GM12878 (cell line): ENCODE measurements around the gene TRIM37. TPM values are rescaled to one million over a fixed set of nuclear protein-coding genes. Genes with fewer than 3 reads are reported as not detected.

Experiments
- ATAC-seq: fragments of 200-7000 bp; cut with Tn5 transposase; 3 replicates; pipeline ENCODE4 v1.9.1; 2020; ENCODE audit warnings: mild to moderate bottlenecking, moderate library complexity
- BruUV-seq: library from RNA; stranded (reverse); fragments of 400-500 nt; replicated peaks from 2 replicates; lab custom pipeline; 2021; lab: Mats Ljungman, UMichigan
- CTCF ChIA-PET: fragments of 300-600 bp; sonication (Branson Sonifier 250); formaldehyde crosslinking; extraction: SDS; loops from one replicate; lab custom pipeline; 2021; ENCODE audit warnings: inconsistent platforms; lab: Yijun Ruan, JAX
- POLR2A ChIA-PET: fragments of 350-600 bp; formaldehyde crosslinking; extraction: SDS; loops from one replicate; lab custom pipeline; 2021; ENCODE audit warnings: inconsistent platforms; lab: Charles Lee
- RAD21 ChIA-PET: fragments of 300-600 bp; sonication (Branson Sonifier 250); formaldehyde crosslinking; loops from one replicate; lab custom pipeline; 2023; ENCODE audit warnings: antibody characterized with exemption; ENCODE audit not compliant: unreplicated experiment; lab: Charles Lee
- SMC1A ChIA-PET: fragments of 300-600 bp; sonication (Branson Sonifier 250); formaldehyde crosslinking; loops from one replicate; lab custom pipeline; 2023; ENCODE audit not compliant: unreplicated experiment, uncharacterized antibody; lab: Charles Lee
- DNase-seq: peaks from one replicate; pipeline ENCODE4 v3.0.0-alpha.2; 2011; ENCODE audit warnings: low read depth, low spot score
- FAIRE-seq: peaks from 3 replicates; lab custom pipeline; 2011; peaks lifted over from hg19 to GRCh38; lab: Jason Lieb, UNC
- H2AFZ ChIP-seq: 2 replicates; pipeline ENCODE4 v1.6.0; 2011; ENCODE audit warnings: low read depth, low read length, control low read depth; ENCODE audit not compliant: control insufficient read depth
- H3K27ac ChIP-seq: 2 replicates; pipeline ENCODE4 v1.5.1; 2011; ENCODE audit warnings: control low read depth; ENCODE audit not compliant: control insufficient read depth, insufficient read depth
- H3K27me3 ChIP-seq, 2 experiments: replicated peaks in 1 of 2; 2 replicates each; pipeline versions ENCODE4 v1.6.0 to v1.6.1; 2011; ENCODE audit warnings: low read length in 1 of 2; ENCODE audit not compliant: control insufficient read depth in 2 of 2, insufficient read depth in 2 of 2
- H3K36me3 ChIP-seq, 2 experiments: 2 replicates each; pipeline ENCODE4 v1.5.1; 2011; ENCODE audit warnings: low read length in 1 of 2; ENCODE audit not compliant: control insufficient read depth in 2 of 2, insufficient read depth in 2 of 2
- H3K4me1 ChIP-seq: 2 replicates; pipeline ENCODE4 v1.6.1; 2011; ENCODE audit warnings: mild to moderate bottlenecking, low read length, moderate library complexity, mixed read lengths; ENCODE audit not compliant: control insufficient read depth, insufficient read depth
- H3K4me2 ChIP-seq: 2 replicates; pipeline ENCODE4 v1.6.0; 2011; ENCODE audit warnings: control low read depth; ENCODE audit not compliant: control insufficient read depth, insufficient read depth
- H3K4me3 ChIP-seq: fragments of 200-600 bp; sonication (generic); 2 replicates; pipeline ENCODE4 v1.5.1; 2016
- H3K79me2 ChIP-seq: 2 replicates; pipeline ENCODE4 v1.6.0; 2011; ENCODE audit warnings: low read length; ENCODE audit not compliant: control insufficient read depth, insufficient read depth
- H3K9ac ChIP-seq: 2 replicates; pipeline ENCODE4 v1.8.0; 2011; ENCODE audit warnings: low read length, control low read depth, mixed read lengths; ENCODE audit not compliant: control insufficient read depth, insufficient read depth
- H3K9me3 ChIP-seq: replicated peaks from 3 replicates; pipeline ENCODE4 v1.5.1; 2011; ENCODE audit warnings: mild to moderate bottlenecking, low read length; ENCODE audit not compliant: control insufficient read depth, insufficient read depth
- H4K20me1 ChIP-seq: 2 replicates; pipeline ENCODE4 v1.6.0; 2011; ENCODE audit not compliant: control insufficient read depth, insufficient read depth
- CBX5 ChIP-seq: sonication (generic); IDR thresholded peaks from 2 replicates; pipeline ENCODE4 v1.6.1; 2016; ENCODE audit warnings: low read depth, moderate library complexity, mild to moderate bottlenecking, inconsistent platforms
- CHD2 ChIP-seq: IDR thresholded peaks from 2 replicates; pipeline ENCODE4 v1.6.1; 2011; ENCODE audit warnings: low read depth, low read length, improper control_type of control experiment, borderline replicate concordance
- E2F4 ChIP-seq: IDR thresholded peaks from 2 replicates; pipeline ENCODE4 v1.6.1; 2012; ENCODE audit warnings: low read depth, low read length, improper control_type of control experiment
- ETV6 ChIP-seq, 2 experiments: fragments of 450-650 bp in 1 of 2; IDR thresholded peaks in 1 of 2; conservative IDR thresholded peaks in 1 of 2; 2 replicates each; pipeline ENCODE4 v1.6.1; 2014; ENCODE audit warnings: antibody characterized with exemption in 1 of 2, borderline replicate concordance in 1 of 2, low read depth in 1 of 2, mild to moderate bottlenecking in 1 of 2, moderate library complexity in 1 of 2
- LARP7 ChIP-seq: fragments of 450-650 bp; IDR thresholded peaks from 2 replicates; pipeline ENCODE4 v1.6.1; 2017; ENCODE audit warnings: mild to moderate bottlenecking
- NFXL1 ChIP-seq: fragments of 450-650 bp; IDR thresholded peaks from 2 replicates; pipeline ENCODE4 v1.6.1; 2017; ENCODE audit warnings: antibody characterized with exemption, mild to moderate bottlenecking, borderline replicate concordance
- PML ChIP-seq: IDR thresholded peaks from 2 replicates; pipeline ENCODE4 v1.6.1; 2012; ENCODE audit warnings: low read length, inconsistent platforms
- SUZ12 ChIP-seq: fragments of 200-600 bp; sonication (generic); IDR thresholded peaks from one replicate; pipeline ENCODE4 v1.6.1; 2018; ENCODE audit warnings: antibody characterized with exemption, mild to moderate bottlenecking; ENCODE audit not compliant: unreplicated experiment
- WGBS: methylation state at CpG from one replicate; pipeline ENCODE4 v1.1.6; 2016; ENCODE audit warnings: low lambda C conversion rate; ENCODE audit not compliant: insufficient replicate concordance, insufficient coverage; ENCODE audit errors: missing lambda C conversion rate; 5-methylcytosine and 5-hydroxymethylcytosine counted together
- in situ Hi-C: fragments of 300-500 bp; cut with MboI; formaldehyde crosslinking; loops from 9 replicates; pipeline ENCODE4 v1.14.3; 2018; ENCODE audit warnings: mixed read lengths
- intact Hi-C: fragments of 100-400 bp; cut with micrococcal nuclease; formaldehyde crosslinking; loops from one replicate; pipeline ENCODE4 v1.14.2; 2022; ENCODE audit not compliant: unreplicated experiment
- polyA plus RNA-seq, 11 experiments: library from polyadenylated mRNA; depleted of rRNA in 4 of 11; unstranded in 6 of 11; stranded (reverse) in 5 of 11; fragments of >200 nt; fragmentation: Nextera tagmentation in 4 of 11; fragmentation: Illumina TruSeq in 1 of 11; extraction: Ambion mirVana in 4 of 11; extraction: Trizol in 1 of 11; gene quantifications; 1 replicate in 1 of 11; 2 replicates in 10 of 11; pipeline versions ENCODE4 v1.2.1 to v1.2.3, GENCODE V29; 2011 to 2016; ENCODE audit warnings: inconsistent platforms in 2 of 11, missing spikeins in 2 of 11, low read depth in 1 of 11
- total RNA-seq, 4 experiments: library from RNA; depleted of rRNA in 3 of 4; stranded (reverse); fragments of >200 nt in 3 of 4; fragmentation: Illumina TruSeq in 1 of 4; extraction: Trizol in 1 of 4; gene quantifications; 2 replicates each; pipeline versions ENCODE4 v1.2.1 to v1.2.3, GENCODE V29; 2013 to 2021

Gene TRIM37
- total and polyA plus RNA-seq, 10 of the 15 experiments (the other 5 are each of a cell fraction or from before 2014, with no cell fraction given), result 4.8 to 20.6 (median 18.1) TPM

- H4K20me1 ChIP-seq, result no peaks in the 10 kb centered on the region
- H2AFZ ChIP-seq, result no peak overlapping the region
- no TSS peak for BruUV-seq
- peaks cover 0 to 21% of the 10 kb centered on the region in 2 experiments; a peak in 2 of 4 replicates for H3K36me3 ChIP-seq
- H3K79me2 ChIP-seq, result no peaks in the 10 kb centered on the region
- no peak for ATAC-seq
- no peak for DNase-seq
- SMC1A ChIA-PET, result no interaction called here
- H3K4me3 ChIP-seq, result no peak overlapping the region
- H3K4me2 ChIP-seq, result no peak overlapping the region
- no peak for TF ChIP-seq CBX5
- 0 out of 4 replicates have a peak, but pooled peaks of 1 of the 2 experiments have one; percentile 59 for TF ChIP-seq ETV6 (conservative IDR thresholded peaks at IDR 0.05 in 1 of 2, IDR thresholded peaks at IDR 0.05 in 1 of 2; ENCODE audit: borderline replicate concordance in 1 of 2, low read depth in 1 of 2)
- no peak for TF ChIP-seq LARP7
- no peak overlapping the region for H3K9ac ChIP-seq
- POLR2A ChIA-PET, result interaction anchor here (1.1 kb wide), 1 partner anchor 9 kb away, joined by 5 read pairs; no protein-coding TSS in a partner anchor
- no peaks in the 10 kb centered on the region for H3K27me3 ChIP-seq
- in situ Hi-C loops, result no loop called here
- H3K4me1 ChIP-seq, result no peaks in the 10 kb centered on the region
- WGBS, result 87% methylated on average over 9 of the region's 9 CpGs
- RAD21 ChIA-PET, result interaction anchor here (0.6 kb wide), 1 partner anchor 23 kb away, joined by 3 read pairs; no protein-coding TSS in a partner anchor
- intact Hi-C loops, result no loop called here
- FAIRE-seq, result no peak
- no peaks in the 10 kb centered on the region for H3K9me3 ChIP-seq
- no peak overlapping the region for H3K27ac ChIP-seq
- CTCF ChIA-PET, result no interaction called here
Measured at GRCh38 chr17:59115474-59115873, 8.8 kb upstream of the TRIM37 start.

- Histone ChIP-seq H3K4me2 (no peak overlapping the region), H3K9me3 (no peaks in the 10 kb centered on the region), H3K27me3 (no peaks in the 10 kb centered on the region), H3K27ac (no peak overlapping the region), H2AFZ (no peak overlapping the region), H3K4me3 (no peak overlapping the region), H3K4me1 (no peaks in the 10 kb centered on the region), H3K36me3 (peaks cover 0 to 10% of the 10 kb centered on the region in 2 experiments; a peak in 2 of 4 replicates), H3K79me2 (peaks cover 10% of the 10 kb centered on the region), H3K9ac (no peak overlapping the region), H4K20me1 (no peaks in the 10 kb centered on the region)
- in situ Hi-C loops, result no loop called here
- 99% methylated on average over 3 of the region's 3 CpGs for WGBS
- BruUV-seq, result TSS peak; percentile 47
- intact Hi-C loops, result no loop called here
- SMC1A ChIA-PET, result interaction anchor here (0.6 to 2.0 kb wide), 3 partner anchors 24 to 554 kb away, joined by 3 to 5 read pairs (median 3); partner anchors contain the start of genes PRR11 and SKA2
- TF ChIP-seq NFXL1, result peak; percentile 80; the same call in 1 of the 2 replicates
- no peak for TF ChIP-seq SUZ12
- no peak for TF ChIP-seq CHD2
- no peak for TF ChIP-seq LARP7
- no peak for TF ChIP-seq E2F4
- TF ChIP-seq PML, result no peak
- POLR2A ChIA-PET, result no interaction called here
- RAD21 ChIA-PET, result no interaction called here
- no peak for FAIRE-seq
- no peak for ATAC-seq
- CTCF ChIA-PET, result interaction anchor here (1.0 to 1.4 kb wide), 2 partner anchors 17 to 100 kb away, joined by 3 to 4 read pairs; no protein-coding TSS in a partner anchor
- DNase-seq, result no peak
Measured at GRCh38 chr17:59111539-59111938, 4.9 kb upstream of the TRIM37 start.
